Hepatocyte (in vitro differentiated cells): ENCODE results near the gene APOA5.

ENCODE experiments used
- EZH2 ChIP-seq: fragments of 200-600 bp; sonication (generic); IDR thresholded peaks from 2 replicates; pipeline ENCODE4 v1.6.1; 2016; ENCODE audit warnings: antibody characterized with exemption, mild to moderate bottlenecking, borderline replicate concordance
- TF ChIP-seq, protein P1 (sequence below): fragments of 200-600 bp; sonication (generic); IDR thresholded peaks from 2 replicates; pipeline ENCODE4 v1.5.1; 2016; ENCODE audit warnings: antibody characterized with exemption, mild to moderate bottlenecking; ENCODE audit not compliant: poor library complexity

DNA sequence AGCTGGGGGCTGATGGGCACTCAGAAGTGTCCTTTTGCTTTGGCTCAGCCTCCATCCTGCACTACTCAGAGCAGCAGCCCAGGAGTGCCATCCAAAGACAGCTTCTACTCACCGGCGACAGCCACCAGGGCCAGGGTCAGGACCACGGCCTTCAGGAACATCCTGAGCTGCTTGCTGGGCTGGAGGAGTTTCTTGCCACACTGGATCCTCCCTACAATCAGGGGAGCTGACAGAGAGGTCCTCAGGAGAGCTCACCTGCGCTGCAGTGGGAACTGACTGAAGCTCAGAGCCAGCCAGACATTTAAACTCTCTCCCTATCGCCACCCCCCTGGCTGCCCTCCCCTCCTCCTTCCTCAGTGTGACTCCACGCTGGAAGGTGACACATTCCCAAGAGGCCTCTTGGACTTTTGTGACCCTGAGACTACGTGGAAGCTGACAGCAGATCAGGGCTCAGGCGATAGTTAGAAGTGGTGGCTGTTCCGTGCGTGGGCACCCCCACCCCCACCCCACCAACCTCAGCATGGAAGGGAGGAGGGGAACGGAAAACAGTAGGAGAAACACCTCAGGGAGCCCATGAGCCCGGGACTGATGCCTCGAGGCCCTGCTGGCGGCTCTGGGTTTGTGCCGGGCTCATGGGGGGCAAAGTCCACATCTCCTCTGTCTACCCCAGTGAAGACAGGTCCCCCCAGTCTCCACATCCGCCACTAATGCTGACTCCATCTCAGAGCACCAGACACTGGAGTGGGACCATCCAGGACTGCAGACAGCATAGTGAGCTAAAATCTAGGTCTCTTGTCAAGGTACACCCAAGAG, 31.6 kb upstream of the APOA5 start, which contains the start of gene APOA4:
- TF ChIP-seq, protein P1, sequence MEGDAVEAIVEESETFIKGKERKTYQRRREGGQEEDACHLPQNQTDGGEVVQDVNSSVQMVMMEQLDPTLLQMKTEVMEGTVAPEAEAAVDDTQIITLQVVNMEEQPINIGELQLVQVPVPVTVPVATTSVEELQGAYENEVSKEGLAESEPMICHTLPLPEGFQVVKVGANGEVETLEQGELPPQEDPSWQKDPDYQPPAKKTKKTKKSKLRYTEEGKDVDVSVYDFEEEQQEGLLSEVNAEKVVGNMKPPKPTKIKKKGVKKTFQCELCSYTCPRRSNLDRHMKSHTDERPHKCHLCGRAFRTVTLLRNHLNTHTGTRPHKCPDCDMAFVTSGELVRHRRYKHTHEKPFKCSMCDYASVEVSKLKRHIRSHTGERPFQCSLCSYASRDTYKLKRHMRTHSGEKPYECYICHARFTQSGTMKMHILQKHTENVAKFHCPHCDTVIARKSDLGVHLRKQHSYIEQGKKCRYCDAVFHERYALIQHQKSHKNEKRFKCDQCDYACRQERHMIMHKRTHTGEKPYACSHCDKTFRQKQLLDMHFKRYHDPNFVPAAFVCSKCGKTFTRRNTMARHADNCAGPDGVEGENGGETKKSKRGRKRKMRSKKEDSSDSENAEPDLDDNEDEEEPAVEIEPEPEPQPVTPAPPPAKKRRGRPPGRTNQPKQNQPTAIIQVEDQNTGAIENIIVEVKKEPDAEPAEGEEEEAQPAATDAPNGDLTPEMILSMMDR, result no peak
- no peak for TF ChIP-seq EZH2
